Measurements from ENCODE around the gene EVL. TPM values are rescaled to one million over a fixed set of nuclear protein-coding genes. Genes with fewer than 3 reads are reported as not detected.
A peak's percentile ranks its signal among the peaks of the same experiment; 100 is the strongest.

The EVL gene
- polyA plus RNA-seq, 1 experiment = 18.6 TPM

GRCh38 chr14:100159094-100159864 lies 94.1 kb downstream of the EVL start, which contains the start of gene DEGS2:
Gene DEGS2 (minus strand): TSS chr14:100159645. CDS start chr14:100159587, 58 bp downstream.
- H3K4me3 ChIP-seq (ENCODE audit: low read depth, low read length) = no peak within 1 kb of the TSS
- ChIA-PET POLR2A (no interaction called here), CTCF (interaction anchor here (0.6 kb wide), 1 partner anchor 458 kb away, joined by 3 read pairs; no protein-coding TSS in a partner anchor)
- H3K36me3 ChIP-seq (ENCODE audit: control insufficient read depth, insufficient read depth, low read length) = no peaks in the 10 kb centered on the region
- peaks cover 32% of the 10 kb centered on the region for H3K27me3 ChIP-seq (ENCODE audit: control insufficient read depth, insufficient read depth, low read length)
- no peak for DNase-seq (ENCODE audit: low read depth)
- no peak for TF ChIP-seq CTCF (IDR thresholded peaks at IDR 0.05; ENCODE audit: insufficient read depth, low read depth, low read length)

- peaks cover 32% of the 10 kb centered on the region for H3K27me3 ChIP-seq (ENCODE audit: control insufficient read depth, insufficient read depth, low read length)
- no peak for TF ChIP-seq CTCF (IDR thresholded peaks at IDR 0.05; ENCODE audit: insufficient read depth, low read depth, low read length)
- no peak overlapping the region for H3K4me3 ChIP-seq (ENCODE audit: low read depth, low read length)
- no peak for DNase-seq (ENCODE audit: low read depth)
- CTCF ChIA-PET = interaction anchor here (0.6 kb wide), 1 partner anchor 457 kb away, joined by 3 read pairs; no protein-coding TSS in a partner anchor
- no peaks in the 10 kb centered on the region for H3K36me3 ChIP-seq (ENCODE audit: control insufficient read depth, insufficient read depth, low read length)
- POLR2A ChIA-PET = no interaction called here
Observed at GRCh38 chr14:100159865-100160533, 94.8 kb downstream of the EVL start.

GRCh38 chr14:100160534-100160916 lies 95.3 kb downstream of the EVL start:
- H3K27me3 ChIP-seq (ENCODE audit: control insufficient read depth, insufficient read depth, low read length) = peaks cover 33% of the 10 kb centered on the region
- ChIA-PET CTCF (interaction anchor here (0.6 kb wide), 1 partner anchor 12 kb away, joined by 3 read pairs; no protein-coding TSS in a partner anchor), POLR2A (no interaction called here)
- no peak for DNase-seq (ENCODE audit: low read depth)
- H3K4me3 ChIP-seq (ENCODE audit: low read depth, low read length) = no peak overlapping the region
- no peaks in the 10 kb centered on the region for H3K36me3 ChIP-seq (ENCODE audit: control insufficient read depth, insufficient read depth, low read length)
- no peak for TF ChIP-seq CTCF (IDR thresholded peaks at IDR 0.05; ENCODE audit: insufficient read depth, low read depth, low read length)

DNA sequence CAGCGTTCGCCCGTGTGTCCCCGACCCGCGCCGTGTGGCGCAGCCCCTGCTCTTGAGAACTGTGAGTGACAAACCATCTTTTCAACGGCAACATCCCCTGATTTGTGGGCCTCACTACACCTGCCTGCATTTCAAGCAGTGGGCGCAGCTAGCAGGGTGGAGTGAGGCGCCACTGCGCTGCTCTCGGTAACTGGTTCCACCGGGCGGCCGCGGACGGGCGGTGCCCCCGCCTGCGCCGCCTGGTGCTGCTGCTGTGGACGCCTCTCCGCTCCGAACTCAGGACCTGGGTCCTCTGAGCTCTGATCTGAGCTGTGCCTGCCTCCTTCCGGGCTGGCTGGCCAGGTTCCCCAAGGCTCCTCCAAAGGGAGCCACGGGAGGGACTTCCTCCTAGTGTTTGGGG lies 100.2 kb downstream of the EVL start:
- peaks cover 14% of the 10 kb centered on the region for H3K27me3 ChIP-seq (ENCODE audit: control insufficient read depth, insufficient read depth, low read length)
- ChIA-PET CTCF (interaction anchor here (0.6 to 1.2 kb wide), 2 partner anchors 9 to 204 kb away, joined by 3 read pairs; no protein-coding TSS in a partner anchor), POLR2A (no interaction called here)
- peak; percentile 12; the same call in 1 of the 2 replicates for TF ChIP-seq CTCF (IDR thresholded peaks at IDR 0.05; ENCODE audit: insufficient read depth, low read depth, low read length)
- H3K4me3 ChIP-seq (ENCODE audit: low read depth, low read length) = no peak overlapping the region
- no peaks in the 10 kb centered on the region for H3K36me3 ChIP-seq (ENCODE audit: control insufficient read depth, insufficient read depth, low read length)
- no peak for DNase-seq (ENCODE audit: low read depth)

DNA sequence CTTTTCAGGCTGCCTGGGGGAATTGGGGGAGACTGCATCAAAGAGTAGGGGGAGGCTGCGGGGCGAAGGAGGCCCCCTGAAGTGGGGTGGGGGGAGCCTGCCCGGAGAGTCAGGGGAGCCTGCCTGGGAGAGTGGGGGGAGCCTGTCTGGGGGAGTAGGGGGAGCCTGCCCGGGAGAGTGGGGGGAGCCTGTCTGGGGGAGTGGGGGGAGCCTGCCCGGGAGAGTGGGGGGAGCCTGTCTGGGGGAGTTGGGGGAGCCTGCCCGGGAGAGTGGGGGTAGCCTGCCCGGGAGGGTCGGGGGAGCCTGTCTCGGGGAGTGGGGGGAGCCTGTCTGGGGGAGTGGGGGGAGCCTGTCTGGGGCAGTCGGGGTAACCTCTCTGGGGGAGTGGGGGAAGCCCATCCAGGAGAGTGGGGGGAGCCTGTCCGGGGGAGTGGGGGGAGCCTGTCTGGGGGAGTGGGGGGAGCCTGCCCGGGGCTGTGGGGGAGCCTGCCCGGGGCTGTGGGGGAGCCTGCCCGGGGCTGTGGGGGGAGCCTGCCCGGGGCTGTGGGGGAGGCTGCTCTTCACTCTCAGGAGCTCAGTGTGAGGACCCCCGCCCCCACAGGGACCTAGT lies 100.7 kb downstream of the EVL start:
- TF ChIP-seq CTCF (IDR thresholded peaks at IDR 0.05; ENCODE audit: insufficient read depth, low read depth, low read length) = no peak
- ChIA-PET POLR2A (no interaction called here), CTCF (interaction anchor here (0.6 kb wide), 1 partner anchor 204 kb away, joined by 3 read pairs; no protein-coding TSS in a partner anchor)
- Histone ChIP-seq H3K36me3 (ENCODE audit: control insufficient read depth, insufficient read depth, low read length) (no peaks in the 10 kb centered on the region), H3K4me3 (ENCODE audit: low read depth, low read length) (no peak overlapping the region), H3K27me3 (ENCODE audit: control insufficient read depth, insufficient read depth, low read length) (peaks cover 8% of the 10 kb centered on the region)
- DNase-seq (ENCODE audit: low read depth) = no peak

All from BJ (cell line).